H1 (cell line): ENCODE measurements around the gene TEDC1. TPM values are rescaled to one million over a fixed set of nuclear protein-coding genes. Genes with fewer than 3 reads are reported as not detected.

Experiments
- CTCF ChIA-PET: fragments of 300-600 bp; sonication (Branson Sonifier 250); formaldehyde crosslinking; loops from one replicate; lab custom pipeline; 2021; ENCODE audit not compliant: partially characterized antibody; lab: Charles Lee
- POLR2A ChIA-PET: fragments of 300-600 bp; sonication (Branson Sonifier 250); formaldehyde crosslinking; loops from one replicate; lab custom pipeline; 2021; ENCODE audit warnings: inconsistent platforms; ENCODE audit not compliant: partially characterized antibody; lab: Charles Lee
- DNase-seq, 2 experiments: peaks; one replicate each; pipeline versions ENCODE4 v3.0.0 to v3.0.0-alpha.2; 2010 to 2022; ENCODE audit warnings: low spot score in 2 of 2, low read depth in 1 of 2, mixed read lengths in 1 of 2
- FAIRE-seq: peaks from 2 replicates; lab custom pipeline; 2011; peaks lifted over from hg19 to GRCh38; lab: Jason Lieb, UNC
- H2AFZ ChIP-seq: 2 replicates; pipeline ENCODE4 v1.8.1; 2012; ENCODE audit warnings: low read length, inconsistent platforms
- H2AK5ac ChIP-seq: 2 replicates; pipeline ENCODE4 v1.6.1; 2013; ENCODE audit warnings: low read depth, low read length
- H2BK120ac ChIP-seq: replicated peaks from 2 replicates; pipeline ENCODE3; 2013; ENCODE audit warnings: low read depth, low read length, inconsistent platforms
- H2BK12ac ChIP-seq: 2 replicates; pipeline ENCODE4 v1.6.1; 2013; ENCODE audit warnings: low read depth, low read length
- H2BK15ac ChIP-seq: 2 replicates; pipeline ENCODE4 v1.6.1; 2013; ENCODE audit warnings: low read length
- H2BK20ac ChIP-seq: 2 replicates; pipeline ENCODE4 v1.6.1; 2013; ENCODE audit warnings: low read length
- H2BK5ac ChIP-seq: 2 replicates; pipeline ENCODE4 v1.6.1; 2013; ENCODE audit warnings: low read depth, low read length
- H3K14ac ChIP-seq: 2 replicates; pipeline ENCODE4 v1.6.1; 2013; ENCODE audit warnings: inconsistent platforms; ENCODE audit not compliant: insufficient read length
- H3K18ac ChIP-seq: 2 replicates; pipeline ENCODE4 v1.6.1; 2013; ENCODE audit warnings: low read length; ENCODE audit errors: extremely low read depth
- H3K23ac ChIP-seq: 2 replicates; pipeline ENCODE4 v1.6.1; 2013; ENCODE audit warnings: inconsistent platforms; ENCODE audit not compliant: insufficient read length
- H3K23me2 ChIP-seq: 2 replicates; pipeline ENCODE4 v1.6.1; 2013; ENCODE audit warnings: low read depth, low read length
- H3K27ac ChIP-seq: 2 replicates; pipeline ENCODE4 v1.6.1; 2011; ENCODE audit warnings: low read depth, low read length, inconsistent platforms
- H3K27me3 ChIP-seq, 4 experiments: replicated peaks in 1 of 4; 1 replicate in 1 of 4; 2 replicates in 3 of 4; pipeline versions ENCODE4 v1.6.1 to v1.8.1; 2011 to 2013; ENCODE audit warnings: low read length in 3 of 4, mild to moderate bottlenecking in 3 of 4, inconsistent platforms in 2 of 4, mixed read lengths in 2 of 4, moderate library complexity in 1 of 4; ENCODE audit not compliant: control insufficient read depth in 3 of 4, insufficient read depth in 3 of 4; ENCODE audit errors: extremely low read depth in 1 of 4
- H3K36me3 ChIP-seq, 4 experiments: 2 replicates each; pipeline versions ENCODE4 v1.6.1 to v1.8.1; 2011 to 2013; ENCODE audit warnings: mild to moderate bottlenecking in 4 of 4, low read length in 3 of 4, moderate library complexity in 2 of 4, control low read depth in 1 of 4, inconsistent platforms in 1 of 4; ENCODE audit not compliant: insufficient read depth in 4 of 4, control insufficient read depth in 2 of 4
- H3K4ac ChIP-seq: replicated peaks from 2 replicates; pipeline ENCODE3; 2013; ENCODE audit warnings: low read length, low read depth, mixed read lengths, inconsistent platforms; ENCODE audit not compliant: insufficient read length
- H3K4me1 ChIP-seq, 4 experiments: replicated peaks in 1 of 4; 1 replicate in 1 of 4; 2 replicates in 3 of 4; pipeline versions ENCODE4 v1.6.1 to v1.8.1; 2011 to 2013; ENCODE audit warnings: low read length in 3 of 4, inconsistent platforms in 2 of 4, mixed read lengths in 1 of 4; ENCODE audit not compliant: insufficient read depth in 4 of 4, control insufficient read depth in 3 of 4
- H3K4me2 ChIP-seq, 2 experiments: 2 replicates each; pipeline versions ENCODE4 v1.6.1 to v1.8.1; 2011 to 2013; ENCODE audit warnings: low read depth in 2 of 2, low read length in 2 of 2, control low read depth in 1 of 2, inconsistent platforms in 1 of 2, mild to moderate bottlenecking in 1 of 2; ENCODE audit not compliant: insufficient read depth in 1 of 2
- H3K4me3 ChIP-seq, 4 experiments: fragments of 200-600, 300-600 bp in 1 of 4; sonication (generic), shearing (Covaris generic), sonication (Bioruptor Twin) in 1 of 4; 2 replicates each; pipeline versions ENCODE4 v1.5.1 to v1.8.1; 2011 to 2016; ENCODE audit warnings: low read length in 4 of 4, low read depth in 3 of 4, control low read depth in 2 of 4, inconsistent platforms in 2 of 4, mild to moderate bottlenecking in 2 of 4, mixed read lengths in 1 of 4, moderate library complexity in 1 of 4; ENCODE audit not compliant: insufficient read depth in 2 of 4; ENCODE audit errors: extremely low read depth in 1 of 4
- H3K56ac ChIP-seq: replicated peaks from 2 replicates; pipeline ENCODE3; 2013; ENCODE audit warnings: low read depth, mild to moderate bottlenecking, mixed read lengths, low read length, inconsistent platforms; ENCODE audit not compliant: insufficient read length
- H3K79me1 ChIP-seq: 2 replicates; pipeline ENCODE4 v1.6.1; 2013; ENCODE audit warnings: low read depth, low read length, control low read depth
- H3K79me2 ChIP-seq, 2 experiments: 2 replicates each; pipeline versions ENCODE4 v1.6.1 to v1.8.1; 2012 to 2013; ENCODE audit warnings: low read length in 2 of 2, mild to moderate bottlenecking in 2 of 2, inconsistent platforms in 1 of 2; ENCODE audit not compliant: insufficient read depth in 2 of 2, control insufficient read depth in 1 of 2
- H3K9ac ChIP-seq, 4 experiments: replicated peaks in 1 of 4; 1 replicate in 1 of 4; 2 replicates in 3 of 4; pipeline versions ENCODE4 v1.6.1 to v1.8.1; 2011 to 2013; ENCODE audit warnings: low read depth in 3 of 4, low read length in 3 of 4, control low read depth in 2 of 4, mild to moderate bottlenecking in 2 of 4, moderate library complexity in 2 of 4, inconsistent platforms in 1 of 4; ENCODE audit errors: extremely low read depth in 1 of 4
- H3K9me3 ChIP-seq, 2 experiments: 2 replicates each; pipeline versions ENCODE4 v1.6.1 to v1.8.1; 2012 to 2013; ENCODE audit warnings: mild to moderate bottlenecking in 2 of 2, moderate library complexity in 2 of 2, control low read depth in 1 of 2, inconsistent platforms in 1 of 2, low read depth in 1 of 2, low read length in 1 of 2, mixed read lengths in 1 of 2; ENCODE audit not compliant: insufficient read depth in 2 of 2
- H4K20me1 ChIP-seq, 2 experiments: replicated peaks in 1 of 2; 2 replicates each; pipeline versions ENCODE3 to v1.8.1; 2011 to 2013; ENCODE audit warnings: inconsistent platforms in 2 of 2, low read length in 2 of 2, mild to moderate bottlenecking in 1 of 2; ENCODE audit not compliant: insufficient read depth in 2 of 2, control insufficient read depth in 1 of 2
- H4K5ac ChIP-seq: 2 replicates; pipeline ENCODE4 v1.6.1; 2013; ENCODE audit warnings: low read length, low read depth, mixed read lengths, inconsistent platforms; ENCODE audit not compliant: insufficient read length
- H4K8ac ChIP-seq: 2 replicates; pipeline ENCODE4 v1.8.0; 2013; ENCODE audit warnings: mild to moderate bottlenecking, moderate library complexity, low read length, inconsistent platforms; ENCODE audit not compliant: insufficient read depth; ENCODE audit errors: extremely low read depth
- H4K91ac ChIP-seq: replicated peaks from 2 replicates; pipeline ENCODE3; 2013; ENCODE audit warnings: low read length, mixed read lengths, inconsistent platforms; ENCODE audit not compliant: insufficient read length
- ASH2L ChIP-seq: fragments of 200-600, 300-600 bp; sonication (generic); IDR thresholded peaks from one replicate; pipeline ENCODE4 v1.7.1; 2017; ENCODE audit warnings: low read length
- BACH1 ChIP-seq: IDR thresholded peaks from 2 replicates; pipeline ENCODE4 v1.6.1; 2012; ENCODE audit warnings: low read length, improper control_type of control experiment
- BRCA1 ChIP-seq: IDR thresholded peaks from 2 replicates; pipeline ENCODE4 v1.6.1; 2012; ENCODE audit warnings: low read depth, low read length, improper control_type of control experiment
- CBX5 ChIP-seq: fragments of 300-800, 300-1000 bp; sonication (generic); IDR thresholded peaks from 2 replicates; pipeline ENCODE4 v1.7.1; 2016; ENCODE audit warnings: antibody characterized with exemption, low read length, low read depth
- GABPA ChIP-seq: IDR thresholded peaks from 2 replicates; pipeline ENCODE4 v1.6.1; 2011; ENCODE audit warnings: mild to moderate bottlenecking, low read length, moderate library complexity, borderline replicate concordance; ENCODE audit not compliant: insufficient read depth
- NANOG ChIP-seq: IDR thresholded peaks from 2 replicates; pipeline ENCODE4 v1.6.1; 2011; ENCODE audit warnings: low read length, low read depth, mild to moderate bottlenecking, inconsistent platforms; ENCODE audit not compliant: insufficient read depth, poor library complexity, severe bottlenecking
- POU5F1 ChIP-seq: IDR thresholded peaks from 2 replicates; pipeline ENCODE4 v1.6.1; 2011; ENCODE audit warnings: low read depth, mild to moderate bottlenecking, low read length, moderate library complexity
- RXRA ChIP-seq: IDR thresholded peaks from 2 replicates; pipeline ENCODE4 v1.6.1; 2011; ENCODE audit warnings: low read depth, mild to moderate bottlenecking, low read length, moderate library complexity; ENCODE audit not compliant: insufficient read depth
- SIN3A ChIP-seq, 2 experiments: IDR thresholded peaks in 1 of 2; conservative IDR thresholded peaks in 1 of 2; 2 replicates each; pipeline ENCODE4 v1.6.1; 2011 to 2012; ENCODE audit warnings: low read length in 2 of 2, improper control_type of control experiment in 1 of 2, low read depth in 1 of 2, mild to moderate bottlenecking in 1 of 2
- SIRT6 ChIP-seq: IDR thresholded peaks from one replicate; pipeline ENCODE4 v1.7.1; 2012; ENCODE audit warnings: low read length, inconsistent platforms
- SRF ChIP-seq: IDR thresholded peaks from 2 replicates; pipeline ENCODE4 v1.6.1; 2011; ENCODE audit warnings: mild to moderate bottlenecking, low read depth, low read length, moderate library complexity
- TEAD4 ChIP-seq: IDR thresholded peaks from 2 replicates; pipeline ENCODE4 v1.6.1; 2012; ENCODE audit warnings: low read depth, low read length, inconsistent platforms, mixed read lengths
- WGBS, 2 experiments: shearing (Covaris generic) in 1 of 2; methylation state at CpG; one replicate each; pipeline versions ENCODE4 v1.1.6 to v1.1.7; 2013 to 2015; ENCODE audit warnings: low lambda C conversion rate in 2 of 2, mixed read lengths in 2 of 2, inconsistent platforms in 1 of 2, low coverage in 1 of 2, missing lambda C conversion rate in 1 of 2; ENCODE audit not compliant: insufficient replicate concordance in 2 of 2, insufficient coverage in 1 of 2, insufficient read length in 1 of 2; ENCODE audit errors: extremely low coverage in 1 of 2, missing lambda C conversion rate in 1 of 2; 5-methylcytosine and 5-hydroxymethylcytosine counted together
- polyA plus RNA-seq, 7 experiments: library from polyadenylated mRNA; depleted of rRNA in 3 of 7; stranded (reverse) in 5 of 7; unstranded in 2 of 7; fragments of >200 nt in 5 of 7; fragments of 200-250 nt in 2 of 7; gene quantifications; 1 replicate in 5 of 7; 2 replicates in 1 of 7; 4 replicates in 1 of 7; pipeline versions ENCODE4 v1.2.1 to v1.2.3, GENCODE V29; 2011 to 2013; ENCODE audit warnings: missing spikeins in 2 of 7, mixed read lengths in 2 of 7
- total RNA-seq: library from RNA; stranded (reverse); fragmentation: NEBNext Ultra II Directional; extraction: Animal tissue kit (Norgen Biotek cat#: 25700); gene quantifications from 2 replicates; pipeline ENCODE4 v1.2.1, GENCODE V29; 2021

TEDC1 gene
- total and polyA plus RNA-seq, 2 of the 8 experiments (the other 6 are each of a cell fraction or from before 2014, with no cell fraction given), result 5.6 to 14.8 TPM

DNA sequence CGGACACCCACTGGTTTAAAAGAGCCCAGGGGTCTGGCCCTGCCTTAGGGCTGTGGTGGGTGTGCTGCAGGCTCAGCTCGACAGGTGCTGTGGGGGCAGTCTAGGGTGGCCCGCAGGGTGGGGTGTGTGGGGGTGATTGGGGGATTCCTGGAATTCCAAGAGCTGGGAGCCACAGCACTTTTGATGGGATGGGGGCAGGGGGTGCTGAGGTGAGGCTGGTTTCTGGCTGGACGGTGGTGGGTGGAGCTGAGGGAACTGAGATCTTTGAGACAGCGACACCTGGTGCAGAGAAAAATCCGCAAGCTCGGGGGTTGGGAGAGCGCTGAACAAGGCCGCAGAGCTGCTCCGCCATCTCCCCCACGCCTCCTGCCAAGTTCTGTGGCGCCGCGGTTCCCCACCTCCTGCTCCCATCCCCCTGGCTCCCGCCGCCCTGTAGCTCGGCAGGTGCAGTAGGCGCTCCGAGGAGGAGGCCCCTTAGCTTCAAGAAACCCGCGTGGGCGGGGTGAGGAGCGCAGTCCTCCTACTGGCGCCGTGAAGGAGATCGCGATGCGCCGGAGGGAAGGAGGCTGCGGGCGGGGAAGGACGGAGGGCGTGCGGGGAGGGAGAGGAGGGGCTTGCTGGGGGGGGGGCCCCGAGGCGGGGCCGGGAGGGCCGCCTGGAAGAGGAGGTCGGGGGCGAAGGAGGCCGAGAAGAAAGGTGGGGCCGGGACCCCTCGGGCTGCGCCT, 1.3 kb upstream of the TEDC1 start:
- Histone ChIP-seq H3K4me3 (peak overlapping the region; percentile 30 to 77 (median 56)), H3K79me2 (no peaks in the 10 kb centered on the region), H3K4me1 (peaks cover 0 to 20% (median 5%) of the 10 kb centered on the region in 4 experiments; a peak in 5 of 7 replicates), H3K18ac (peak overlapping the region; percentile 48), H2BK5ac (no peak overlapping the region), H4K20me1 (peaks cover 0 to 13% of the 10 kb centered on the region in 2 experiments), H3K56ac (no peak overlapping the region), H3K14ac (no peak overlapping the region), H3K9ac (peak overlapping the region in 3 of 4 experiments; percentile 26 to 70 (median 53); a peak in 4 of 7 replicates), H2AK5ac (no peak overlapping the region), H3K23me2 (peaks cover 9% of the 10 kb centered on the region; the same call in 1 of the 2 replicates), H4K91ac (no peak overlapping the region), H2BK120ac (no peak overlapping the region), H3K9me3 (no peaks in the 10 kb centered on the region), H4K5ac (no peak overlapping the region), H3K4me2 (peak overlapping the region; percentile 37 to 100), H3K27me3 (peaks cover 30 to 43% (median 42%) of the 10 kb centered on the region in 4 experiments), H3K23ac (no peak overlapping the region), H3K36me3 (no peaks in the 10 kb centered on the region; a peak in 2 of 8 replicates), H2BK15ac (no peak overlapping the region), H3K27ac (no peak overlapping the region), H4K8ac (peak overlapping the region; percentile 68), H2AFZ (no peak overlapping the region), H3K79me1 (no peaks in the 10 kb centered on the region), H2BK20ac (no peak overlapping the region), H3K4ac (no peak overlapping the region), H2BK12ac (no peak overlapping the region)
- POLR2A ChIA-PET, result interaction anchor here (2.2 to 2.8 kb wide), 2 partner anchors 9 to 13 kb away, joined by 8 to 9 read pairs; no protein-coding TSS in a partner anchor
- 7% methylated on average over 14 of the region's 44 CpGs; no CpG with 5 or more reads in 1 of the 2 experiments for WGBS, 2 experiments
- FAIRE-seq, result peak; percentile 92
- CTCF ChIA-PET, result interaction anchor here (0.6 to 2.6 kb wide), 27 partner anchors 9 to 710 kb away, joined by 3 to 33 read pairs (median 5); partner anchors contain the start of gene PACS2
- peak in 1 of 2 experiments; percentile 85 for DNase-seq
- no peak for TF ChIP-seq BRCA1
- no peak for TF ChIP-seq SRF
- no peak for TF ChIP-seq SIRT6
- TF ChIP-seq TEAD4, result peak; percentile 69
- no peak for TF ChIP-seq RXRA
- no peak for TF ChIP-seq CBX5
- peak in 1 of 2 experiments; percentile 64; a peak in 1 of 4 replicates for TF ChIP-seq SIN3A (conservative IDR thresholded peaks at IDR 0.05 in 1 of 2, IDR thresholded peaks at IDR 0.05 in 1 of 2; ENCODE audit: low read depth in 1 of 2, low read length in 2 of 2)
- no peak; the same call in 1 of the 2 replicates for TF ChIP-seq GABPA
- TF ChIP-seq BACH1, result peak; percentile 54; the same call in 1 of the 2 replicates
- no peak for TF ChIP-seq POU5F1
- TF ChIP-seq NANOG, result no peak
- TF ChIP-seq ASH2L, result peak; percentile 49
